Activated naive CD4-positive, alpha-beta T cell (primary cell): ENCODE data around the gene KRT75.
"Not testable (repeated sequence)": the region's sequence is repeated elsewhere in the genome, so short reads cannot be mapped to it uniquely, and the experiment has no call there.

Source experiments
- DNase-seq, 4 experiments: peaks; one replicate each; lab custom pipeline; 2025; lab: John Stamatoyannopoulos, UW

KRT75 gene

GRCh38 chr12:52434081-52434733 lies at the start of gene KRT75:
TSS of gene KRT75 (minus strand) at chr12:52434371. CDS start at chr12:52434304, 67 bp downstream.
- no peak for DNase-seq

GRCh38 chr12:52480073-52480472 lies 45.9 kb upstream of the KRT75 start:
- DNase-seq = no peak

GRCh38 chr12:52477651-52478050 lies 43.5 kb upstream of the KRT75 start:
- DNase-seq = no peak

GRCh38 chr12:52474212-52474611 lies 40.0 kb upstream of the KRT75 start:
- DNase-seq = no peak

GRCh38 chr12:52473768-52474167 lies 39.6 kb upstream of the KRT75 start, which contains the start of gene KRT6C:
TSS of gene KRT6C (minus strand) at chr12:52473805. CDS start at chr12:52473737, 68 bp downstream.
- DNase-seq = no peak

- DNase-seq = no peak
Measured at GRCh38 chr12:52469853-52470252, 35.7 kb upstream of the KRT75 start.

- DNase-seq = no peak
Measured at GRCh38 chr12:52464897-52465296, 30.7 kb upstream of the KRT75 start.

GRCh38 chr12:52461693-52462092 lies 27.5 kb upstream of the KRT75 start:
- no peak for DNase-seq

GRCh38 chr12:52458861-52459260 lies 24.7 kb upstream of the KRT75 start:
- DNase-seq = no peak

- no peak for DNase-seq
Measured at GRCh38 chr12:52455821-52456220, 21.6 kb upstream of the KRT75 start.

- no peak for DNase-seq
Measured at GRCh38 chr12:52454411-52455201, 20.4 kb upstream of the KRT75 start.

- no peak for DNase-seq
Measured at GRCh38 chr12:52452101-52452500, 17.9 kb upstream of the KRT75 start, which contains the start of gene KRT6B. TSS of gene KRT6B (minus strand) at chr12:52452146. CDS start at chr12:52452078, 68 bp downstream.

GRCh38 chr12:52448228-52448627 lies 14.1 kb upstream of the KRT75 start:
- no peak for DNase-seq

- DNase-seq = not testable (repeated sequence)
Measured at GRCh38 chr12:52447196-52447595, 13.0 kb upstream of the KRT75 start.

GRCh38 chr12:52446367-52447045 lies 12.3 kb upstream of the KRT75 start:
- no peak for DNase-seq

GRCh38 chr12:52445876-52446275 lies 11.7 kb upstream of the KRT75 start:
- no peak for DNase-seq

- no peak for DNase-seq
Measured at GRCh38 chr12:52444647-52445595, 10.8 kb upstream of the KRT75 start.

- DNase-seq = no peak
Measured at GRCh38 chr12:52443966-52444365, 9.8 kb upstream of the KRT75 start.

- DNase-seq = no peak
Measured at GRCh38 chr12:52442600-52443061, 8.5 kb upstream of the KRT75 start.

- no peak for DNase-seq
Measured at GRCh38 chr12:52441320-52441911, 7.2 kb upstream of the KRT75 start.

GRCh38 chr12:52440821-52441319 lies 6.7 kb upstream of the KRT75 start:
- no peak for DNase-seq
